GM13976 (cell line): ENCODE data around the gene MTMR11.

Source experiments
- DNase-seq: peaks from one replicate; pipeline ENCODE4 v3.0.0; 2012; ENCODE audit warnings: low spot score
- CTCF ChIP-seq: IDR thresholded peaks from 2 replicates; pipeline ENCODE4 v1.5.1; 2012; ENCODE audit warnings: borderline replicate concordance, mild to moderate bottlenecking; ENCODE audit not compliant: insufficient read depth; ENCODE audit errors: extremely low read depth, missing control alignments, control extremely low read depth
- in situ Hi-C: fragments of 300-500 bp; cut with MboI; formaldehyde crosslinking; loops from one replicate; pipeline ENCODE4 v1.12.0; 2022; ENCODE audit warnings: low sequenced_read_pairs, mixed read lengths, inconsistent platforms; ENCODE audit not compliant: unreplicated experiment

The MTMR11 gene

GRCh38 chr1:149881876-149882275, 54.8 kb downstream of the MTMR11 start:
- no peak for DNase-seq
- in situ Hi-C loops = no loop called here
- no peak for TF ChIP-seq CTCF

GRCh38 chr1:149879556-149879955, 57.1 kb downstream of the MTMR11 start:
- DNase-seq = no peak
- in situ Hi-C loops = no loop called here
- TF ChIP-seq CTCF = no peak
